HG03469 (cell line): ENCODE data around the gene HTR6.

Experiments
- ATAC-seq: cut with Tn5 transposase; IDR thresholded peaks from one replicate; pipeline ENCODE4 v1.9.1; 2021; ENCODE audit warnings: mild to moderate bottlenecking, moderate library complexity, moderate number of reproducible peaks; ENCODE audit not compliant: unreplicated experiment

Gene HTR6

DNA sequence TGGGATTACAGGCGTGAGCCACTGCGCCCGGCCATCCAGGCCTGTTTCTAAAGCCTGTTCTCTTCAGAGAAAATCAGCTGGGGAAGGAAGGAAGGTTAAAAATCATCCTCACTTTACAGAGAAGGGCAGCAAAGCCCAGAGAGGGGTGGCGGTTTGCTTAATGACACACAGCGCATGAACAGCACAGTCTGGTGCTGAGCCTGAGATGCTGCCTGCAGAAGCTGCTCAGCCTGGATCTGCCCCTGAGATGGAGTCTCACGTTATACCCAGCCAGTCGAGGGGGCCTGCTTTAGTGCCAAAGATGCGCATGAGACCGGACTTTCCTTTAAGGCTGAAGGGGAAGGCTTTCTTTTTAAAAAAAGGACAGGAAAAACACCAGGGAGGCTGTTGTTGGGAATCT, 21.3 kb downstream of the HTR6 start:
- ATAC-seq = no peak

GRCh38 chr1:19687414-19687813, 22.7 kb downstream of the HTR6 start:
- no peak for ATAC-seq

- ATAC-seq = no peak
Observed at GRCh38 chr1:19688041-19688842, 23.6 kb downstream of the HTR6 start.

DNA sequence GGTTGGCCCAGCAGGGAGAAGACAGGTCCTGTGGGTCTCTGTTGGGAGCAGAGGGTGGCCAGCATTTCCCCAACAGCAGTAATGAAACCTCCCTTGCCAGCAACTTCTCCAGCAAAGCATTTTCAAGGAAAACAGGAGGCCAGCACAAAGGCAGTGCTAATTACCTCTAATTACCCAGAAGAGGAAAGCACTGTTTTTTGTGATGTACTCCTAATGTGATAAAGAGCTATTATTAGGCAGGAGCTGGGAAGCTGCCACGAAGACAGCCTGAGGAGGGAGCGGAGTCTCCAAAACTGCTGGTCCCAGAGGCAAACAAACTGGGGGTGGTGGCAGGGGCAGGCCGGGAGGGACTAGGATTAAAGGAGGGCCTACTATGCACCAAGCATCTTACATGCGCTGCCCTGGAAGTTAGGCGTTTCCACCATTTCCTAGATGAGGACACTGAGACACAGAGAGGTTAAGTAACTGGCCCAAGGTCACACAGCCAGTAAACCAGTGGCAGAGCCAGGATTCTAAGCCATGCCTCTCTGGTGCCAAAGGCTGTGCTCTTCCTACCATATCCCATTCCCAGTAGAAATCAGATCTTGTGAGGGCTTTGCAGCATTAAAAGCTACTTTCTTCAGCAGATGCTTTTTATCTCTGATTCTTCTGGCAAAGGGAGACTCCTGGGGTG, 24.5 kb downstream of the HTR6 start:
- no peak for ATAC-seq

- no peak for ATAC-seq
Observed at GRCh38 chr1:19689856-19690255, 25.2 kb downstream of the HTR6 start.

GRCh38 chr1:19690342-19690741, 25.7 kb downstream of the HTR6 start:
- ATAC-seq = no peak

GRCh38 chr1:19694298-19694697, 29.6 kb downstream of the HTR6 start:
- no peak for ATAC-seq

GRCh38 chr1:19695772-19696171, 31.1 kb downstream of the HTR6 start:
- ATAC-seq = no peak

DNA sequence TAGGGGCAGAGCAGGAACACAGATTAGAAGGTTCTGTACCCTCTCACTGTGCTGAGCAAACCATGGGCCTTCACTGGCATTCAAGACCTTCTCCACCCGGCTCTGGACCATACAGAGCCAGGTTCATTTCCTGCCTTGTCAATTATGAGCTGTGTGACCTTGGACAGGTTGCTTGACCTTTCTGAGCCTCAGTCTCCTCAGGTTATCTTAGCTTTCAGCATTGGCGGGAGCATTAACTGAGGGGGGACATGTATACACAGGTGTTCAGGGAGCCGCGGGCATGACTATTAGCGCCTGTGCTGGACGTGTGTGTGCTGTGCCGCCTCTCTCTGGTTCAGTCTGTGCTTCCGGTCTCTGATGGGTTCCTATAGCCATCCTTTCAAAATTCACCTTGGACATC, 32.1 kb downstream of the HTR6 start:
- no peak for ATAC-seq

DNA sequence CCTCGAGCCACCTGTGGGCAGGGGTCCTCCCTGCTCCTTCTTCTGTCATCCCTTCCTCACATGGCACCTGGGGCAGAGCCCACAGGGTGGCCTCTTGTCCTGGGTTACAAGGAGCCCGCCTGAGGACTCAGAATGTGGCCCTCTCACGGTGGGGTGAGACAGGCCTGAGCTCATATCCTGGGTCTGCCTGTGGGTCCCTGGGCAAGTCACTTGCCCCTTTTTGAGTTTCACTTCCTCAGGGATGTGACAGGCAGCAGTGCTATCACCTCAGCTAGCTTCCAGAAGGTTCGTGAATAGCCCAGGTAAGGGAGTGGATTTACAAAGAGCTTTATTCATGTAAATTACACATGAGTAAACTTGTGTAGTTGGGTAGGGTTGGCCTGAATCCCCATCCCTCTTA, 33.5 kb downstream of the HTR6 start:
- no peak for ATAC-seq

DNA sequence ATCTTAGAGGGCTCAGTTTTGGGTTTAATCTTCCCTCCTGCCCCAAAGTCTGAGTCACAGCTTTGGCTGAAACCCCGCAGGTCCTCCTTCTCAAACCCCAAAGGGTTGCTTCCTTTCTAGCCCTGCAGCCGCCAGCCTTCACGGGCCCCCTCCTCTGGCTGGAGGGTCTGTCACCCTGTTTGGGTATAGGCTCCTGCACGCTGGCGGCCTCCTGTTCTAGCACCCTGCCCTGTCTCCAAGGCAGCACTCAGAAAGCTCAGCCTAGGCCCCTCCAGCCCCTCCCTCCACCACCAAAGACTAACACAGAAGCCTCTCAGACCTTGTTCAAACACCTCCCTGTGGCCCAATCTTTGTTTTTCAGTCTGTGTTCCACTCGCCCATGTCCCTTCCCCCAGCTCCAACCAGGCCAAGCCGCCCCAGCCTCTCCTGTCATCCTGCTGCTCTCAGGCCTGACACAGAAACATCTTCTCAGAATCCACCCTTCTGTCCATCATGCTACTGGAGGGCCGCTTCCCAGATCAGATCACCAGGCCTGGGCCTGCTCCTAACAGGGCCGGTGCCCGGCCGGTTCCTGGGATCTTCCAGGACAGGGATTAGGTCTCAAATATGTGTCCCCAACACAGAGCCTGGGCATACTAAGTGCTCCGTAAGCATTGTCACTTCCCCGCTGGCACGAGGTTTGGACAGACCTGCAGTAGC, 35.6 kb downstream of the HTR6 start:
- no peak for ATAC-seq

GRCh38 chr1:19703280-19703679, 38.6 kb downstream of the HTR6 start:
- ATAC-seq = no peak

DNA sequence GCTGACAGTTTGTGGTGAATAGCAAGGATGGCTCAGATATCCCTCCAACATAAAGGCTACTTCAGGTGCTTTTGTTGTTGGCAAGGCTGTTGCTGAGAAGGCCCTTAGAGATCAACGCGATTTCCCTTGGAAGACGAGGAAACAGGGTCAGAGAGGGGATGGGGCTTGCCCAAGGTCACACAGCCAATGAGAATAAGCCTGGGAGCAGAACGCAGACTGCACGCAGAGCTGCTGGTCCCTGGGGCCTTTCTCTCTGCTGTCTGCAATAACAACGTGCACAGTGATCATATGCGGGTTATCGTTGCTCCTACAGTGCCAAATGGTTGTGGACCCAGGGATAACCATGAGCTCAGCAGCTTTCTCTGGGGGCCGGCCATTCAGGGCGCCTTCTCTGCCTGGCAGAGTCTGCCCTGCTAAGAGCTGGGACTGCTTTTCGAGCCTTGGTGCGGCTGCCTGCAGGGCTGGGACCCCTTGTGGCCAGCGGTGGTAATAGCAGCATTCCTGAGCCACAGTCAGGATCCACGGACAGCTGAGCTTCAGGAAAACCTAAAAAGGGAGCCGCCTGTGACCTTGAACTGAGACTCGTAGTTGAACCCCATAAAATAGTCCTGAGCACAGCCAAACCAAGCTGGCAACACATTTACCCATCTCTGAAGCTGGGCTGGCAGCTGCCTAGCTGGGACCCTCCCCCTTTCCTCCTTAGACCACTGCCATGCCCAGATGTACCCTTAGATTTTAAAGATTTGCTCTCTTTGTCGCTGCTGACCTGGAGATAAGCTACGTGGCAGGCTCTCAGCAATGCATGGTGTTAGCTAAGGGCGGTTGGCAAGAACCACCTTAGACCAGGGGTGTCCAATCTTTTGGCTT, 39.8 kb downstream of the HTR6 start:
- ATAC-seq = no peak

DNA sequence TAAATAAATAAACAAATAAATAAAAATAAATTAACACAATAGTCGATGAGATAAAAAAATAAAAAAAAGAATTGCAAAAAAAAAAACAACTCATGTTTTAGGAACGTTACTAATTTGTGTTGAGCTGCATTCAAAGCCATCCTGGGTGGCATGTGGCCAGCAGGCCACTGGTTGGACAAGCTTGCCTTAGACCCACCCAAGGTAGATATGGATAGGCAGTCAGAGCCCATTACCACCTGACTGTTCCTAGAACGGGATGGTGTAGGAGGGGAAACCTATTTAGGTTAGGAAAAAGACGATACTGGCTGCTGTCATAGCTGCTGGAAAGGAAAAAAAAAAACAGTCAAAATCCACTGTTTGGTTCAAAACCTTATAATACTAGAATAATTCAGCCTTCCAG, 40.8 kb downstream of the HTR6 start:
- no peak for ATAC-seq

- no peak for ATAC-seq
Observed at GRCh38 chr1:19706136-19706535, 41.5 kb downstream of the HTR6 start.

DNA sequence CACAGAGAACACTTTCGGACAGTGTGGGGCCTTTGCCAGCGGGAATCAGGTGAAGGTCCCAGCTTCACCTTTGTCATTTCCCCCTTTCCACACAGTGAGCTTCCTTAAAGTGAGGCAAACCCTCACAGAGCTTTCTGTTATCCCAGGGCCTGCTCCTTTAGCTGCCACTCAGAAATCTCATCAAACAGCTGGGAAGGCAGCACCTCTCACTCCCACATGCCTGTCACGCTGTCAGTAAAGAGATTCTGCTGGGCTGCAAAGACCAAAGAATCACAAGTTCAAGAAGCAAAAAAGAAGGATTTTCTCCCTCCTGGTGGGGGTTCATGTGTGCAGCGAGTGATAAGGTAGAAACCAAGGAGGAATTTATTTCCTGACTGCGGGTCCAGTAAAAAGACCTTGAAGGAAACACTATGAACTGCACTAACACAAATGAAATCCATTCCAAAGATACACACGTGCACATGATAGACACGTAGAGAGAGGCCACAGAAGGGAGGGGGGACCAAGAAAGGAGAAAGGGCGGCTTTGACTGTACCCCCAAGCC, 44.0 kb downstream of the HTR6 start:
- no peak for ATAC-seq

DNA sequence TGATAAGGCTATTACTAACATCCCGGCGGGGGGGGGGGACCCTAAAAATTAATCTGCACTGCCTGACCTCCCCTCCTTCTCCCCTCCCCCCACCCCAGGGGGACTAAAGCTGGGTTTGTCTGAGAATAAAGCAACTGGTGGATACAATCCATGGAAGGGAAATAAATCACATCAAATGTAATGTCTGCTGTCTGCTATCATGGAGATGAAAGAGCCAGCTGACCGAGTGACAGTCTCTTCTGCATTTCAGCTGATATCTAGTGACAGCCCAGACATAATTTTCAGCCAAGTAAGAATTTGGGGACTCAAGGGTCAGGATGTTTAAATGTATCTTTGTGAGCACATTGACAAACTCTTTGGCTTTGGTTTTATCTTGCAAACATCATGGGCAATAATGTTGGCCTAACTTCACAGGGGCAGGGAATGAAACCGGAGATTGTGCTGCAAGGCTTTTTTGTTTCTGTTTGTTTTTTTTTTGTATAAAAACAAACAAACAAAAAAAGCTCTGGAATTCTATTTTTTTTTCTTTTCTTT, 44.7 kb downstream of the HTR6 start:
- no peak for ATAC-seq

GRCh38 chr1:19710825-19711611, 46.3 kb downstream of the HTR6 start:
- no peak for ATAC-seq

- no peak for ATAC-seq
Observed at GRCh38 chr1:19712928-19713327, 48.3 kb downstream of the HTR6 start.
